ENCODE data around the gene F8.

Gene F8

DNA sequence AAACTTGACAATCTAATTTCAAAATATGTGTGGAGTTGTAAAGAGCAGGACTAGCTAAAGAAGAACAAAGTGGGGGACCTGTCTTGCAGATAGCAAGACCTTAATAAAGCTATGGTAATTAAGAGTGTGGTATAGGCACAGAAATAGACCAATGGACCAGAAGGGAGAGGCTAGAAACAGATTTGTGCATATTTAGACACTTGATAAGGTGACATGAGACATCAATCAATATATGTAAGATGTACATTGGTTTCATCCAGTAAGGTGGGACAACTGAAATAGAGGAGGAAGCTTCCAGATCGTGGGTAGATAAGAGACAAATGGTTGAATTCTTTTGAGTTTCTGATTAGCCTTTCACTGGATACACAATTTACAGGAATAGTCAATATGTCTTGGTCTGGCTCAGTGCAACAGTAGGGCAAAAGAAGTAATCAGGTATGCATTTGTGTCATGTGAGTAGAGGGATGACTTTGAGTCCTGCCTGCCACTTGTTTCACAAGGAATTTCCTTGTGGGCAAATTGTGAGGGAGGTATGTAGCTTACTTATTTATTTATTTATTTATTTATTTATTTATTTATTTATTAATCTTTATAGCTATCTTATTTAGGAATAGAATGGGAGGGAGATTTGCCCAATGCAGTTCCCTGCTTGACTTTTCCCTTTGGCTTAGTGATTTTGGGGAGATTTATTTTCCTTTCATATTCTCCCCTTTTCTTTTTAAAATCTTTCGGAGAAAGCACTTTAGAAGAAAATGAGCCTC is 210.0 kb downstream of the F8 start:
- CTCF ChIA-PET = interaction anchor here (0.6 to 1.7 kb wide), 4 partner anchors 9 to 365 kb away, joined by 3 to 5 read pairs (median 4); no protein-coding TSS in a partner anchor
- no peaks in the 10 kb centered on the region for H3K36me3 ChIP-seq (ENCODE audit: control insufficient read depth in 2 of 2, insufficient read depth in 1 of 2, low read length in 2 of 2)
- POLR2A ChIA-PET = no interaction called here
- peaks cover 4% of the 10 kb centered on the region; the same call in 1 of the 2 replicates for H3K4me1 ChIP-seq (ENCODE audit: control insufficient read depth, insufficient read depth, low read length)
- H3K27ac ChIP-seq (ENCODE audit: extremely low read depth, low read depth, low read length) = no peak overlapping the region
- no peak overlapping the region for H3K4me3 ChIP-seq (ENCODE audit: low read depth, low read length)
- H3K9me3 ChIP-seq (ENCODE audit: control insufficient read depth, insufficient read depth, low read depth, low read length) = no peaks in the 10 kb centered on the region; the same call in 1 of the 2 replicates
- no peak for TF ChIP-seq ZNF830 (tag by site-specific recombination; IDR thresholded peaks at IDR 0.05; ENCODE audit: low read depth)
- TF ChIP-seq ZBTB8A (tag by site-specific recombination; IDR thresholded peaks at IDR 0.05) = peak; percentile 73
- peak; percentile 48 for TF ChIP-seq ZNF510 (tag by site-specific recombination; IDR thresholded peaks at IDR 0.05; ENCODE audit: insufficient replicate concordance)
- no peak for TF ChIP-seq ZNF514 (tag by site-specific recombination; IDR thresholded peaks at IDR 0.05)
- TF ChIP-seq ZNF555 (tag by site-specific recombination; conservative IDR thresholded peaks at IDR 0.05) = peak; percentile 74
- 0 out of 2 replicates have a peak, but pooled peaks have one; percentile 17 for TF ChIP-seq ZNF121 (tag by site-specific recombination; IDR thresholded peaks at IDR 0.05)
- TF ChIP-seq ZNF629 (tag by site-specific recombination; IDR thresholded peaks at IDR 0.05) = 0 out of 2 replicates have a peak, but pooled peaks have one; percentile 22
- TF ChIP-seq ZNF664 (tag by site-specific recombination; IDR thresholded peaks at IDR 0.05) = 0 out of 2 replicates have a peak, but pooled peaks have one; percentile 27
- TF ChIP-seq ZNF792 (tag by site-specific recombination; IDR thresholded peaks at IDR 0.05) = no peak
- TF ChIP-seq ZNF394 (tag by site-specific recombination; IDR thresholded peaks at IDR 0.05; ENCODE audit: borderline replicate concordance) = peak; percentile 91
- TF ChIP-seq, protein P1, sequence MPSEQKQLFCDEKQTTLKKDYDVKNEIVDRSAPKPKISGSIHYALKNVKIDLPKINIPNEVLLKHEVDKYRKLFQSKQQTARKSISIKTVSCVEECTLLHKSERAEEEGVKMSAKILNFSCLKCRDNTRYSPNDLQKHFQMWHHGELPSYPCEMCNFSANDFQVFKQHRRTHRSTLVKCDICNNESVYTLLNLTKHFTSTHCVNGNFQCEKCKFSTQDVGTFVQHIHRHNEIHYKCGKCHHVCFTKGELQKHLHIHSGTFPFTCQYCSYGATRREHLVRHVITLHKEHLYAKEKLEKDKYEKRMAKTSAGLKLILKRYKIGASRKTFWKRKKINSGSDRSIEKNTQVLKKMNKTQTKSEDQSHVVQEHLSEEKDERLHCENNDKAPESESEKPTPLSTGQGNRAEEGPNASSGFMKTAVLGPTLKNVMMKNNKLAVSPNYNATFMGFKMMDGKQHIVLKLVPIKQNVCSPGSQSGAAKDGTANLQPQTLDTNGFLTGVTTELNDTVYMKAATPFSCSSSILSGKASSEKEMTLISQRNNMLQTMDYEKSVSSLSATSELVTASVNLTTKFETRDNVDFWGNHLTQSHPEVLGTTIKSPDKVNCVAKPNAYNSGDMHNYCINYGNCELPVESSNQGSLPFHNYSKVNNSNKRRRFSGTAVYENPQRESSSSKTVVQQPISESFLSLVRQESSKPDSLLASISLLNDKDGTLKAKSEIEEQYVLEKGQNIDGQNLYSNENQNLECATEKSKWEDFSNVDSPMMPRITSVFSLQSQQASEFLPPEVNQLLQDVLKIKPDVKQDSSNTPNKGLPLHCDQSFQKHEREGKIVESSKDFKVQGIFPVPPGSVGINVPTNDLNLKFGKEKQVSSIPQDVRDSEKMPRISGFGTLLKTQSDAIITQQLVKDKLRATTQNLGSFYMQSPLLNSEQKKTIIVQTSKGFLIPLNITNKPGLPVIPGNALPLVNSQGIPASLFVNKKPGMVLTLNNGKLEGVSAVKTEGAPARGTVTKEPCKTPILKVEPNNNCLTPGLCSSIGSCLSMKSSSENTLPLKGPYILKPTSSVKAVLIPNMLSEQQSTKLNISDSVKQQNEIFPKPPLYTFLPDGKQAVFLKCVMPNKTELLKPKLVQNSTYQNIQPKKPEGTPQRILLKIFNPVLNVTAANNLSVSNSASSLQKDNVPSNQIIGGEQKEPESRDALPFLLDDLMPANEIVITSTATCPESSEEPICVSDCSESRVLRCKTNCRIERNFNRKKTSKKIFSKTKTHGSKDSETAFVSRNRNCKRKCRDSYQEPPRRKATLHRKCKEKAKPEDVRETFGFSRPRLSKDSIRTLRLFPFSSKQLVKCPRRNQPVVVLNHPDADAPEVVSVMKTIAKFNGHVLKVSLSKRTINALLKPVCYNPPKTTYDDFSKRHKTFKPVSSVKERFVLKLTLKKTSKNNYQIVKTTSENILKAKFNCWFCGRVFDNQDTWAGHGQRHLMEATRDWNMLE (tag by site-specific recombination; conservative IDR thresholded peaks at IDR 0.05; ENCODE audit: low read depth) = peak; percentile 91
- no peak for TF ChIP-seq ZNF768 (tag by site-specific recombination; IDR thresholded peaks at IDR 0.05)
- TF ChIP-seq, protein P2, sequence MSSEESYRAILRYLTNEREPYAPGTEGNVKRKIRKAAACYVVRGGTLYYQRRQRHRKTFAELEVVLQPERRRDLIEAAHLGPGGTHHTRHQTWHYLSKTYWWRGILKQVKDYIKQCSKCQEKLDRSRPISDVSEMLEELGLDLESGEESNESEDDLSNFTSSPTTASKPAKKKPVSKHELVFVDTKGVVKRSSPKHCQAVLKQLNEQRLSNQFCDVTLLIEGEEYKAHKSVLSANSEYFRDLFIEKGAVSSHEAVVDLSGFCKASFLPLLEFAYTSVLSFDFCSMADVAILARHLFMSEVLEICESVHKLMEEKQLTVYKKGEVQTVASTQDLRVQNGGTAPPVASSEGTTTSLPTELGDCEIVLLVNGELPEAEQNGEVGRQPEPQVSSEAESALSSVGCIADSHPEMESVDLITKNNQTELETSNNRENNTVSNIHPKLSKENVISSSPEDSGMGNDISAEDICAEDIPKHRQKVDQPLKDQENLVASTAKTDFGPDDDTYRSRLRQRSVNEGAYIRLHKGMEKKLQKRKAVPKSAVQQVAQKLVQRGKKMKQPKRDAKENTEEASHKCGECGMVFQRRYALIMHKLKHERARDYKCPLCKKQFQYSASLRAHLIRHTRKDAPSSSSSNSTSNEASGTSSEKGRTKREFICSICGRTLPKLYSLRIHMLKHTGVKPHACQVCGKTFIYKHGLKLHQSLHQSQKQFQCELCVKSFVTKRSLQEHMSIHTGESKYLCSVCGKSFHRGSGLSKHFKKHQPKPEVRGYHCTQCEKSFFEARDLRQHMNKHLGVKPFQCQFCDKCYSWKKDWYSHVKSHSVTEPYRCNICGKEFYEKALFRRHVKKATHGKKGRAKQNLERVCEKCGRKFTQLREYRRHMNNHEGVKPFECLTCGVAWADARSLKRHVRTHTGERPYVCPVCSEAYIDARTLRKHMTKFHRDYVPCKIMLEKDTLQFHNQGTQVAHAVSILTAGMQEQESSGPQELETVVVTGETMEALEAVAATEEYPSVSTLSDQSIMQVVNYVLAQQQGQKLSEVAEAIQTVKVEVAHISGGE (tag by site-specific recombination; conservative IDR thresholded peaks at IDR 0.05; ENCODE audit: low read depth) = peak; percentile 77
- 0 out of 2 replicates have a peak, but pooled peaks have one; percentile 16 for TF ChIP-seq ZBTB21 (tag by site-specific recombination; IDR thresholded peaks at IDR 0.05)
- 0 out of 2 replicates have a peak, but pooled peaks have one; percentile 20 for TF ChIP-seq ZNF341 (tag by site-specific recombination; IDR thresholded peaks at IDR 0.05; ENCODE audit: low read depth)
- peak; percentile 59; the same call in 1 of the 2 replicates for TF ChIP-seq ZNF404 (tag by site-specific recombination; IDR thresholded peaks at IDR 0.05)
- TF ChIP-seq, protein P3, sequence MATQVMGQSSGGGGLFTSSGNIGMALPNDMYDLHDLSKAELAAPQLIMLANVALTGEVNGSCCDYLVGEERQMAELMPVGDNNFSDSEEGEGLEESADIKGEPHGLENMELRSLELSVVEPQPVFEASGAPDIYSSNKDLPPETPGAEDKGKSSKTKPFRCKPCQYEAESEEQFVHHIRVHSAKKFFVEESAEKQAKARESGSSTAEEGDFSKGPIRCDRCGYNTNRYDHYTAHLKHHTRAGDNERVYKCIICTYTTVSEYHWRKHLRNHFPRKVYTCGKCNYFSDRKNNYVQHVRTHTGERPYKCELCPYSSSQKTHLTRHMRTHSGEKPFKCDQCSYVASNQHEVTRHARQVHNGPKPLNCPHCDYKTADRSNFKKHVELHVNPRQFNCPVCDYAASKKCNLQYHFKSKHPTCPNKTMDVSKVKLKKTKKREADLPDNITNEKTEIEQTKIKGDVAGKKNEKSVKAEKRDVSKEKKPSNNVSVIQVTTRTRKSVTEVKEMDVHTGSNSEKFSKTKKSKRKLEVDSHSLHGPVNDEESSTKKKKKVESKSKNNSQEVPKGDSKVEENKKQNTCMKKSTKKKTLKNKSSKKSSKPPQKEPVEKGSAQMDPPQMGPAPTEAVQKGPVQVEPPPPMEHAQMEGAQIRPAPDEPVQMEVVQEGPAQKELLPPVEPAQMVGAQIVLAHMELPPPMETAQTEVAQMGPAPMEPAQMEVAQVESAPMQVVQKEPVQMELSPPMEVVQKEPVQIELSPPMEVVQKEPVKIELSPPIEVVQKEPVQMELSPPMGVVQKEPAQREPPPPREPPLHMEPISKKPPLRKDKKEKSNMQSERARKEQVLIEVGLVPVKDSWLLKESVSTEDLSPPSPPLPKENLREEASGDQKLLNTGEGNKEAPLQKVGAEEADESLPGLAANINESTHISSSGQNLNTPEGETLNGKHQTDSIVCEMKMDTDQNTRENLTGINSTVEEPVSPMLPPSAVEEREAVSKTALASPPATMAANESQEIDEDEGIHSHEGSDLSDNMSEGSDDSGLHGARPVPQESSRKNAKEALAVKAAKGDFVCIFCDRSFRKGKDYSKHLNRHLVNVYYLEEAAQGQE (tag by site-specific recombination; IDR thresholded peaks at IDR 0.05) = peak; percentile 65
- TF ChIP-seq ZNF558 (tag by site-specific recombination; IDR thresholded peaks at IDR 0.05) = peak; percentile 83
- TF ChIP-seq ZNF560 (tag by site-specific recombination; IDR thresholded peaks at IDR 0.05; ENCODE audit: borderline replicate concordance) = peak; percentile 67; the same call in 1 of the 2 replicates
- peak; percentile 35; the same call in 1 of the 2 replicates for TF ChIP-seq ZXDB (tag by site-specific recombination; IDR thresholded peaks at IDR 0.05)
- 0 out of 2 replicates have a peak, but pooled peaks have one; percentile 49 for TF ChIP-seq ZNF202 (tag by site-specific recombination; IDR thresholded peaks at IDR 0.05; ENCODE audit: borderline replicate concordance)
- TF ChIP-seq, protein P4, sequence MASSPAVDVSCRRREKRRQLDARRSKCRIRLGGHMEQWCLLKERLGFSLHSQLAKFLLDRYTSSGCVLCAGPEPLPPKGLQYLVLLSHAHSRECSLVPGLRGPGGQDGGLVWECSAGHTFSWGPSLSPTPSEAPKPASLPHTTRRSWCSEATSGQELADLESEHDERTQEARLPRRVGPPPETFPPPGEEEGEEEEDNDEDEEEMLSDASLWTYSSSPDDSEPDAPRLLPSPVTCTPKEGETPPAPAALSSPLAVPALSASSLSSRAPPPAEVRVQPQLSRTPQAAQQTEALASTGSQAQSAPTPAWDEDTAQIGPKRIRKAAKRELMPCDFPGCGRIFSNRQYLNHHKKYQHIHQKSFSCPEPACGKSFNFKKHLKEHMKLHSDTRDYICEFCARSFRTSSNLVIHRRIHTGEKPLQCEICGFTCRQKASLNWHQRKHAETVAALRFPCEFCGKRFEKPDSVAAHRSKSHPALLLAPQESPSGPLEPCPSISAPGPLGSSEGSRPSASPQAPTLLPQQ (tag by site-specific recombination; IDR thresholded peaks at IDR 0.05) = no peak
- 0 out of 2 replicates have a peak, but pooled peaks have one; percentile 30 for TF ChIP-seq ZNF292 (tag by site-specific recombination; IDR thresholded peaks at IDR 0.05; ENCODE audit: borderline replicate concordance, low read depth)

Data from HEK293 (cell line).